GM23338 (cell line): ENCODE measurements around the gene AGRN. TPM values are rescaled to one million over a fixed set of nuclear protein-coding genes. Genes with fewer than 3 reads are reported as not detected.

Experiments
- ATAC-seq: fragments of 200-7000 bp; cut with Tn5 transposase; 3 replicates; pipeline ENCODE4 v1.9.1; 2020
- DNase-seq: peaks from one replicate; pipeline ENCODE4 v3.0.0-alpha.2; 2015; ENCODE audit warnings: low spot score
- H2AFZ ChIP-seq: fragments of 200-600 bp; sonication (generic); 2 replicates; pipeline ENCODE4 v1.8.0; 2016; ENCODE audit warnings: antibody characterized with exemption, mild to moderate bottlenecking, moderate library complexity
- H3F3A ChIP-seq: fragments of 200-600 bp; sonication (generic); replicated peaks from 2 replicates; pipeline ENCODE4 v1.8.0; 2017; ENCODE audit warnings: antibody characterized with exemption, mixed run types, low read depth
- H3K27ac ChIP-seq: fragments of 200-600 bp; sonication (generic); 2 replicates; pipeline ENCODE4 v1.6.1; 2016; ENCODE audit warnings: low read depth
- H3K27me3 ChIP-seq: fragments of 200-600 bp; sonication (generic); 2 replicates; pipeline ENCODE4 v1.8.0; 2016; ENCODE audit warnings: mild to moderate bottlenecking, mixed run types, moderate library complexity; ENCODE audit not compliant: insufficient read depth
- H3K36me3 ChIP-seq: fragments of 200-600 bp; sonication (generic); 2 replicates; pipeline ENCODE4 v1.8.0; 2016; ENCODE audit warnings: mild to moderate bottlenecking; ENCODE audit not compliant: insufficient read depth
- H3K4me1 ChIP-seq: fragments of 200-600 bp; sonication (generic); 2 replicates; pipeline ENCODE4 v1.8.0; 2016; ENCODE audit warnings: mild to moderate bottlenecking, moderate library complexity; ENCODE audit not compliant: insufficient read depth
- H3K4me2 ChIP-seq: fragments of 200-600 bp; sonication (generic); 2 replicates; pipeline ENCODE4 v1.7.1; 2017; ENCODE audit warnings: mixed run types
- H3K4me3 ChIP-seq: fragments of 200-600 bp; sonication (generic); 2 replicates; pipeline ENCODE4 v1.6.1; 2016; ENCODE audit warnings: mixed run types
- H3K79me2 ChIP-seq: fragments of 200-600 bp; sonication (generic); replicated peaks from 2 replicates; pipeline ENCODE4 v1.8.0; 2017; ENCODE audit warnings: mild to moderate bottlenecking; ENCODE audit not compliant: insufficient read depth
- H3K9me2 ChIP-seq: fragments of 200-600 bp; sonication (generic); 2 replicates; pipeline ENCODE4 v1.8.0; 2017; ENCODE audit not compliant: insufficient read depth
- H4K20me1 ChIP-seq: fragments of 200-600 bp; sonication (generic); replicated peaks from 2 replicates; pipeline ENCODE4 v1.8.0; 2017; ENCODE audit warnings: mild to moderate bottlenecking; ENCODE audit not compliant: insufficient read depth
- H3K27ac Mint-ChIP-seq: 2 replicates; pipeline ENCODE4 v1.8.0; 2020; ENCODE audit warnings: inconsistent platforms, mild to moderate bottlenecking, moderate library complexity, mixed read lengths
- H3K27me3 Mint-ChIP-seq: 3 replicates; pipeline ENCODE4 v1.8.0; 2022; ENCODE audit warnings: low read depth, mild to moderate bottlenecking, moderate library complexity, mixed read lengths, inconsistent platforms; ENCODE audit not compliant: insufficient read depth, poor library complexity
- H3K36me3 Mint-ChIP-seq: 3 replicates; pipeline ENCODE4 v1.8.0; 2021; ENCODE audit warnings: low read depth, mild to moderate bottlenecking, inconsistent platforms, moderate library complexity, mixed read lengths
- H3K4me1 Mint-ChIP-seq: 3 replicates; pipeline ENCODE4 v1.8.0; 2020; ENCODE audit warnings: mild to moderate bottlenecking, inconsistent platforms, mixed read lengths
- H3K4me3 Mint-ChIP-seq: 3 replicates; pipeline ENCODE4 v1.8.0; 2021; ENCODE audit warnings: moderate library complexity, mild to moderate bottlenecking, inconsistent platforms, mixed read lengths
- H3K9me3 Mint-ChIP-seq: 3 replicates; pipeline ENCODE4 v1.8.0; 2020; ENCODE audit warnings: moderate library complexity, mild to moderate bottlenecking, inconsistent platforms, mixed read lengths
- CREB1 ChIP-seq: fragments of 250-450 bp; sonication (Bioruptor Pico); IDR thresholded peaks from 2 replicates; pipeline ENCODE4 v1.5.0; 2020; ENCODE audit warnings: low read depth, mild to moderate bottlenecking, moderate library complexity
- REST ChIP-seq: IDR thresholded peaks from one replicate; pipeline ENCODE4 v1.6.1; 2018; ENCODE audit warnings: antibody characterized with exemption; ENCODE audit not compliant: unreplicated experiment
- STAT1 ChIP-seq: IDR thresholded peaks from one replicate; pipeline ENCODE4 v1.6.1; 2016; ENCODE audit warnings: antibody characterized with exemption; ENCODE audit not compliant: unreplicated experiment
- ZNF462 ChIP-seq: fragments of 250-450 bp; sonication (Bioruptor Pico); IDR thresholded peaks from 2 replicates; pipeline ENCODE4 v1.5.0; 2020; ENCODE audit warnings: mild to moderate bottlenecking, moderate library complexity
- polyA plus RNA-seq: library from polyadenylated mRNA; unstranded; fragments of >200 nt; fragmentation: Nextera tagmentation; extraction: Ambion mirVana; gene quantifications from 2 replicates; pipeline ENCODE4 v1.2.1, GENCODE V29; 2016
- total RNA-seq: library from RNA; depleted of rRNA; stranded (reverse); fragments of >200 nt; shearing (Covaris generic); gene quantifications from 2 replicates; pipeline ENCODE4 v1.2.3, GENCODE V29; 2014

Gene AGRN
- total and polyA plus RNA-seq, 2 experiments from 2014 or later = 12.3 to 185 TPM

- H3K79me2 ChIP-seq = 0 out of 2 replicates have a peak, but pooled peaks cover 5% of the 10 kb centered on the region
- no peaks in the 10 kb centered on the region for H3K9me3 Mint-ChIP-seq
- H3K4me1 Mint-ChIP-seq = peaks cover 34% of the 10 kb centered on the region
- no peaks in the 10 kb centered on the region; the same call in 1 of the 2 replicates for H3K27me3 ChIP-seq
- H3K4me3 Mint-ChIP-seq = no peak overlapping the region; the same call in 2 of the 3 replicates
- H3K4me1 ChIP-seq = peaks cover 47% of the 10 kb centered on the region
- 0 out of 2 replicates have a peak overlapping the region, but pooled peaks have one; percentile 50 for H3K27ac ChIP-seq
- no peaks in the 10 kb centered on the region for H3K9me2 ChIP-seq
- no peaks in the 10 kb centered on the region for H3F3A ChIP-seq
- peak overlapping the region; percentile 71 for H3K4me2 ChIP-seq
- no peaks in the 10 kb centered on the region for H3K36me3 ChIP-seq
- H3K4me3 ChIP-seq = peak overlapping the region; percentile 43; the same call in 1 of the 2 replicates
- DNase-seq (peak; percentile 97), ATAC-seq (peak; percentile 56)
- TF ChIP-seq STAT1 (no peak), ZNF462 (no peak), REST (no peak), CREB1 (no peak)
- no peak overlapping the region for H3K27ac Mint-ChIP-seq
- peaks cover 4% of the 10 kb centered on the region; the same call in 1 of the 2 replicates for H4K20me1 ChIP-seq
- H3K36me3 Mint-ChIP-seq = peaks cover 20% of the 10 kb centered on the region
- H2AFZ ChIP-seq = no peak overlapping the region
- peaks cover 14% of the 10 kb centered on the region for H3K27me3 Mint-ChIP-seq
Measured at GRCh38 chr1:1024771-1025699, 5.1 kb downstream of the AGRN start.
